ENCODE measurements around the gene MT1G. TPM values are rescaled to one million over a fixed set of nuclear protein-coding genes. Genes with fewer than 3 reads are reported as not detected.

The MT1G gene
- total RNA-seq, 1 experiment from 2014 or later: 23.4 TPM

DNA sequence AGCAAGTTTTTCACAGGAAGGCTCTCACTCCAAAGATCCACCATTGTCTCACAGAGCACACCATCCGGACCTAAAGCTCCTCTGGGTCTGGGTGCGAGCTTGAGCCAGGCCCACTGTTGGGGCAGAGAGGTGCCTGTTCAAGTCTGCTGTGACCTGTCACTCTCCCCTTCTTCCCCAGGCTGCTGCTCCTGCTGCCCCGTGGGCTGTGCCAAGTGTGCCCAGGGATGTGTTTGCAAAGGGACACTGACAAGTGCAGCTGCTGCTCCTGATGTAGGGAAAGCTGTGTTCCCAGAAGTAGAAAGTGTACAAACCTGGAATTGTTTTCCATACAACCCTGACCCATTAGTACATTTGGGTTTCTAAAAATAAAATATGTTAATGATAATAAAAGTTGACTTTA, 9.6 kb upstream of the MT1G start:
- no peak overlapping the region for H2BK12ac ChIP-seq (ENCODE audit: insufficient read length, low read depth, low read length)
- no peak overlapping the region for H2BK20ac ChIP-seq (ENCODE audit: low read depth, low read length, poor library complexity, severe bottlenecking)
- peaks cover 36 to 37% of the 10 kb centered on the region in 2 experiments for H3K4me1 Mint-ChIP-seq
- no peak overlapping the region for H4K91ac ChIP-seq (ENCODE audit: insufficient read length, low read depth, low read length)
- no peaks in the 10 kb centered on the region for H3K36me3 Mint-ChIP-seq (ENCODE audit: insufficient read depth in 1 of 3, low read depth in 3 of 3)
- no peaks in the 10 kb centered on the region; a peak in 1 of 5 replicates for H3K9me3 Mint-ChIP-seq
- TF ChIP-seq CTCF (conservative IDR thresholded peaks at IDR 0.05): no peak
- peaks cover 47% of the 10 kb centered on the region for H3K27me3 Mint-ChIP-seq (ENCODE audit: low read depth)
- whole genome bisulfite sequencing (ENCODE audit: extremely low coverage, insufficient read length, low lambda C conversion rate): no CpG with 5 or more reads among the region's 3 CpGs
- H2BK5ac ChIP-seq (ENCODE audit: insufficient read length, low read length): no peak overlapping the region
- H2BK15ac ChIP-seq (ENCODE audit: low read depth, low read length): no peak overlapping the region
- H2BK120ac ChIP-seq (ENCODE audit: low read depth, low read length, poor library complexity, severe bottlenecking): no peak overlapping the region
- H3K4me2 ChIP-seq (ENCODE audit: insufficient read depth, insufficient read length, low read length): no peak overlapping the region
- H3K9me3 ChIP-seq (ENCODE audit: control insufficient read depth, low read depth, low read length): no peaks in the 10 kb centered on the region
- H3K27ac ChIP-seq (ENCODE audit: insufficient read length, low read depth, low read length): no peak overlapping the region
- no peak overlapping the region for H3K9ac ChIP-seq (ENCODE audit: extremely low read depth, insufficient read length, low read length)
- H3K14ac ChIP-seq (ENCODE audit: insufficient read depth, low read length): no peak overlapping the region
- H3K56ac ChIP-seq (ENCODE audit: insufficient read length, low read depth, low read length): no peak overlapping the region
- peaks cover 14% of the 10 kb centered on the region for H3K23me2 ChIP-seq (ENCODE audit: insufficient read length, low read depth, low read length, poor library complexity, severe bottlenecking)
- no peak overlapping the region for H3T11ph ChIP-seq (ENCODE audit: low read length)
- H3K4me3 Mint-ChIP-seq: no peak overlapping the region
- no peaks in the 10 kb centered on the region for H4K20me1 ChIP-seq (ENCODE audit: control insufficient read depth, insufficient read depth, insufficient read length)
- H4K5ac ChIP-seq (ENCODE audit: insufficient read length, low read depth, low read length): no peak overlapping the region
- H3K79me1 ChIP-seq (ENCODE audit: insufficient read depth, low read depth, low read length, poor library complexity, severe bottlenecking): no peaks in the 10 kb centered on the region
- no peak overlapping the region for H3K18ac ChIP-seq (ENCODE audit: insufficient read length, low read depth, low read length)
- H2AFZ ChIP-seq (ENCODE audit: low read length): no peak overlapping the region
- no peak overlapping the region for H3K23ac ChIP-seq (ENCODE audit: insufficient read length, low read depth, low read length)
- no peaks in the 10 kb centered on the region for H3K79me2 ChIP-seq (ENCODE audit: insufficient read depth, low read length)
- no peak for DNase-seq
- no peaks in the 10 kb centered on the region; the same call in 1 of the 2 replicates for H3K27me3 ChIP-seq (ENCODE audit: insufficient read depth, low read length)
- H3K4me1 ChIP-seq (ENCODE audit: insufficient read depth, low read length): 0 out of 2 replicates have a peak, but pooled peaks cover 2% of the 10 kb centered on the region
- H2AK5ac ChIP-seq (ENCODE audit: insufficient read length, low read length): no peak overlapping the region
- no peak overlapping the region for H3K27ac Mint-ChIP-seq
- H3K4ac ChIP-seq (ENCODE audit: low read depth, low read length): no peak overlapping the region
- H4K8ac ChIP-seq (replicated peaks; ENCODE audit: insufficient read length, low read depth, low read length): no peak overlapping the region

Measured in H9 (cell line).